ENCODE results near the gene VAC14.
"Not testable (repeated sequence)": the region's sequence is repeated elsewhere in the genome, so short reads cannot be mapped to it uniquely, and the experiment has no call there.

VAC14 gene

GRCh38 chr16:70680495-70681381 lies 120.2 kb downstream of the VAC14 start:
- DNase-seq (ENCODE audit: low spot score): no peak

- DNase-seq (ENCODE audit: low spot score): no peak
Observed at GRCh38 chr16:70679671-70680494, 121.1 kb downstream of the VAC14 start.

GRCh38 chr16:70678898-70679670 lies 121.9 kb downstream of the VAC14 start:
- DNase-seq (ENCODE audit: low spot score): no peak

GRCh38 chr16:70678121-70678897 lies 122.6 kb downstream of the VAC14 start:
- DNase-seq (ENCODE audit: low spot score): no peak

- no peak for DNase-seq (ENCODE audit: low spot score)
Observed at GRCh38 chr16:70677499-70678120, 123.3 kb downstream of the VAC14 start.

GRCh38 chr16:70676675-70677498 lies 124.1 kb downstream of the VAC14 start:
- no peak for DNase-seq (ENCODE audit: low spot score)

- no peak for DNase-seq (ENCODE audit: low spot score)
Observed at GRCh38 chr16:70675851-70676513, 125.0 kb downstream of the VAC14 start.

- no peak for DNase-seq (ENCODE audit: low spot score)
Observed at GRCh38 chr16:70674221-70675014, 126.5 kb downstream of the VAC14 start.

- not testable (repeated sequence) for DNase-seq (ENCODE audit: low spot score)
Observed at GRCh38 chr16:70670938-70671337, 130.0 kb downstream of the VAC14 start.

- no peak for DNase-seq (ENCODE audit: low spot score)
Observed at GRCh38 chr16:70670175-70670574, 130.8 kb downstream of the VAC14 start.

- no peak for DNase-seq (ENCODE audit: low spot score)
Observed at GRCh38 chr16:70665806-70666735, 134.9 kb downstream of the VAC14 start.

- DNase-seq (ENCODE audit: low spot score): peak; percentile 2
Observed at GRCh38 chr16:70665113-70665694, 135.8 kb downstream of the VAC14 start.

GRCh38 chr16:70664325-70665112 lies 136.4 kb downstream of the VAC14 start:
- DNase-seq (ENCODE audit: low spot score): peak; percentile 2

- peak; percentile 1 for DNase-seq (ENCODE audit: low spot score)
Observed at GRCh38 chr16:70663524-70664324, 137.2 kb downstream of the VAC14 start.

- DNase-seq (ENCODE audit: low spot score): peak; percentile 2
Observed at GRCh38 chr16:70662991-70663523, 137.9 kb downstream of the VAC14 start.

All from Ammon's horn (tissue), 1 donor.